Trophoblast cell (in vitro differentiated cells and primary cell): ENCODE data around the gene ZNF804A.

ENCODE experiments used
- DNase-seq, 2 donors: peaks; one replicate each; pipeline ENCODE4 v3.0.0-alpha.2; 2016
- H2AFZ ChIP-seq: 2 replicates; pipeline ENCODE4 v1.6.1; 2013; ENCODE audit warnings: low read length, moderate library complexity, mild to moderate bottlenecking; ENCODE audit not compliant: insufficient read depth, poor library complexity
- H2AK5ac ChIP-seq: 2 replicates; pipeline ENCODE4 v1.6.1; 2013; ENCODE audit warnings: mild to moderate bottlenecking, low read length
- H2BK120ac ChIP-seq: 2 replicates; pipeline ENCODE4 v1.6.1; 2013; ENCODE audit warnings: low read length, mild to moderate bottlenecking, moderate library complexity; ENCODE audit not compliant: insufficient read depth, poor library complexity
- H2BK12ac ChIP-seq: 2 replicates; pipeline ENCODE4 v1.6.1; 2013; ENCODE audit warnings: mild to moderate bottlenecking, low read length, moderate library complexity
- H2BK5ac ChIP-seq: 2 replicates; pipeline ENCODE4 v1.6.1; 2013; ENCODE audit warnings: low read length, low read depth, moderate library complexity, mild to moderate bottlenecking; ENCODE audit not compliant: poor library complexity
- H3K14ac ChIP-seq: 2 replicates; pipeline ENCODE4 v1.6.1; 2013; ENCODE audit warnings: mild to moderate bottlenecking, low read length
- H3K18ac ChIP-seq: 2 replicates; pipeline ENCODE4 v1.6.1; 2013; ENCODE audit warnings: mild to moderate bottlenecking, low read length
- H3K23ac ChIP-seq: 2 replicates; pipeline ENCODE4 v1.6.1; 2013; ENCODE audit warnings: low read length
- H3K27ac ChIP-seq: 2 replicates; pipeline ENCODE4 v1.5.1; 2013; ENCODE audit warnings: low read depth, mild to moderate bottlenecking, inconsistent platforms, low read length, moderate library complexity
- H3K27me3 ChIP-seq: 2 replicates; pipeline ENCODE4 v1.6.1; 2013; ENCODE audit warnings: inconsistent platforms, mild to moderate bottlenecking, low read length, moderate library complexity; ENCODE audit not compliant: insufficient read depth
- H3K36me3 ChIP-seq, 2 experiments: 1 replicate in 1 of 2; 2 replicates in 1 of 2; pipeline ENCODE4 v1.6.1; 2013; ENCODE audit warnings: low read length in 2 of 2, mild to moderate bottlenecking in 2 of 2, moderate library complexity in 1 of 2; ENCODE audit not compliant: insufficient read depth in 2 of 2, control insufficient read depth in 1 of 2
- H3K4ac ChIP-seq: 2 replicates; pipeline ENCODE4 v1.6.1; 2013; ENCODE audit warnings: low read depth, mild to moderate bottlenecking, low read length, moderate library complexity
- H3K4me1 ChIP-seq, 2 experiments: 1 replicate in 1 of 2; 2 replicates in 1 of 2; pipeline ENCODE4 v1.6.1; 2013; ENCODE audit warnings: low read length in 2 of 2, mild to moderate bottlenecking in 2 of 2, moderate library complexity in 1 of 2; ENCODE audit not compliant: insufficient read depth in 2 of 2, control insufficient read depth in 1 of 2
- H3K4me2 ChIP-seq: 2 replicates; pipeline ENCODE4 v1.6.1; 2013; ENCODE audit warnings: inconsistent platforms, mild to moderate bottlenecking, low read length, moderate library complexity
- H3K4me3 ChIP-seq: 2 replicates; pipeline ENCODE4 v1.5.1; 2013; ENCODE audit warnings: mild to moderate bottlenecking, low read depth, low read length, inconsistent platforms
- H3K79me1 ChIP-seq: one replicate; pipeline ENCODE4 v1.6.1; 2013; ENCODE audit warnings: low read length
- H3K79me2 ChIP-seq: 2 replicates; pipeline ENCODE4 v1.6.1; 2013; ENCODE audit warnings: low read length, mild to moderate bottlenecking; ENCODE audit not compliant: control insufficient read depth, insufficient read depth, poor library complexity
- H3K9ac ChIP-seq: 2 replicates; pipeline ENCODE4 v1.6.1; 2013; ENCODE audit warnings: mild to moderate bottlenecking, low read length
- H3K9me3 ChIP-seq: 2 replicates; pipeline ENCODE4 v1.6.1; 2013; ENCODE audit warnings: low read depth, mild to moderate bottlenecking, control low read depth, inconsistent platforms, low read length; ENCODE audit not compliant: insufficient read depth
- H4K12ac ChIP-seq: 2 replicates; pipeline ENCODE4 v1.6.1; 2013; ENCODE audit warnings: low read depth, mild to moderate bottlenecking, low read length, moderate library complexity
- H4K8ac ChIP-seq: 2 replicates; pipeline ENCODE4 v1.6.1; 2013; ENCODE audit warnings: low read depth, mild to moderate bottlenecking, low read length, moderate library complexity
- H4K91ac ChIP-seq: one replicate; pipeline ENCODE4 v1.6.1; 2013; ENCODE audit warnings: low read depth, mild to moderate bottlenecking, low read length, moderate library complexity
- WGBS: extraction: QIAGEN DNeasy Blood & Tissue Kit; methylation state at CpG from one replicate; pipeline ENCODE4 v1.1.7; 2013; ENCODE audit warnings: missing lambda C conversion rate; ENCODE audit not compliant: insufficient read length, insufficient coverage; ENCODE audit errors: extremely low coverage; 5-methylcytosine and 5-hydroxymethylcytosine counted together

ZNF804A gene

DNA sequence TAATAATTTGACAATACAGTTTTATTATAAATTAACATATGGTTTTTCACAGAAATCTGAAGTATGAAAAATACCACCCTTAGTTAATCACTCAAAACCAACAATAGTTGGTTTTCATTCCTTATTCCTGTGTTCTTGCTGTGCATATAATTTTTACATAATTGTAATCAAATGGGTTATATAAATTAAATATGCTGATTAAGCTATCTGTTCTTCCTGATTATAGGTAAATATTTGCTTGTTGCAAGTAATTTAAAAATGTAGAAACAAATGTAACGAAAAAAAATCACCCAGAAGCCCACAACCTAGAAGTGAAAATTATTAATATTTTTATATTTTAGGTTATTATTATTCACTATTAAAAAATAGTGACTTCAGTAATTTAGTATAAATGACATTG lies 98.3 kb downstream of the ZNF804A start:
- no peak overlapping the region for H3K18ac ChIP-seq
- no peak overlapping the region for H2BK5ac ChIP-seq
- H3K4me2 ChIP-seq, result no peak overlapping the region
- H3K36me3 ChIP-seq, result no peaks in the 10 kb centered on the region
- no peak for DNase-seq
- H2AK5ac ChIP-seq, result no peak overlapping the region
- H3K9ac ChIP-seq, result no peak overlapping the region
- H3K4me3 ChIP-seq, result no peak overlapping the region
- no peaks in the 10 kb centered on the region for H3K79me2 ChIP-seq
- H3K4ac ChIP-seq, result no peak overlapping the region
- H3K79me1 ChIP-seq, result no peaks in the 10 kb centered on the region
- H2BK120ac ChIP-seq, result no peak overlapping the region
- no CpG with 5 or more reads among the region's 1 CpG for WGBS
- no peak overlapping the region for H3K27ac ChIP-seq
- H3K4me1 ChIP-seq, result no peaks in the 10 kb centered on the region
- no peak overlapping the region for H3K23ac ChIP-seq
- no peak overlapping the region for H2BK12ac ChIP-seq
- no peak overlapping the region for H3K14ac ChIP-seq
- H4K12ac ChIP-seq, result no peak overlapping the region
- no peaks in the 10 kb centered on the region for H3K9me3 ChIP-seq
- H3K27me3 ChIP-seq, result no peaks in the 10 kb centered on the region
- H2AFZ ChIP-seq, result no peak overlapping the region
- H4K8ac ChIP-seq, result no peak overlapping the region
- no peak overlapping the region for H4K91ac ChIP-seq

DNA sequence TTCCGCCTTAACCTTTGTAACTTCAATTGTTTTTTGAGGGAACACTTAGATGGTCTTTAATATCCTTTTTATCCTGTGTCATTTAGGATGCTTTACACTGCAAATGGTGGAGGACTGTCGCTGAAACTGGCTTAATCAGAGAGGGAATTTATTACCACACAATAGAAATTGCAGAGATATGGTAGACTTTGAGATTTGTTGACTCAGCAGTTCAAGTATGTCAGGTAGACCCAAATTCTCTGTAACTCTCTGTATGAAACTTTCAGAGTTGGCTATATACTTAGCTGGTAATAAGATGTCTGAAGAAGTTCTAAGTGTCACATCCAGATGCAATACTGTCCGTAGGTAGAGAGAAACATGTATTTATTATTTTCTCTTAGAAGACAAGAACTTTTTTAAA lies 100.1 kb downstream of the ZNF804A start:
- H2BK120ac ChIP-seq, result no peak overlapping the region
- H3K4ac ChIP-seq, result no peak overlapping the region
- DNase-seq, result no peak
- no peak overlapping the region for H3K4me3 ChIP-seq
- no peak overlapping the region for H2BK5ac ChIP-seq
- H3K79me1 ChIP-seq, result no peaks in the 10 kb centered on the region
- H3K27ac ChIP-seq, result no peak overlapping the region
- H2AFZ ChIP-seq, result no peak overlapping the region
- H3K79me2 ChIP-seq, result no peaks in the 10 kb centered on the region
- no peaks in the 10 kb centered on the region for H3K36me3 ChIP-seq
- H3K4me2 ChIP-seq, result no peak overlapping the region
- H2AK5ac ChIP-seq, result no peak overlapping the region
- H3K9me3 ChIP-seq, result no peaks in the 10 kb centered on the region
- no peak overlapping the region for H3K23ac ChIP-seq
- H4K12ac ChIP-seq, result no peak overlapping the region
- H4K8ac ChIP-seq, result no peak overlapping the region
- H2BK12ac ChIP-seq, result no peak overlapping the region
- no peak overlapping the region for H4K91ac ChIP-seq
- H3K27me3 ChIP-seq, result no peaks in the 10 kb centered on the region
- H3K18ac ChIP-seq, result no peak overlapping the region
- no peak overlapping the region for H3K9ac ChIP-seq
- H3K4me1 ChIP-seq, result no peaks in the 10 kb centered on the region
- no CpG with 5 or more reads among the region's 3 CpGs for WGBS
- no peak overlapping the region for H3K14ac ChIP-seq

DNA sequence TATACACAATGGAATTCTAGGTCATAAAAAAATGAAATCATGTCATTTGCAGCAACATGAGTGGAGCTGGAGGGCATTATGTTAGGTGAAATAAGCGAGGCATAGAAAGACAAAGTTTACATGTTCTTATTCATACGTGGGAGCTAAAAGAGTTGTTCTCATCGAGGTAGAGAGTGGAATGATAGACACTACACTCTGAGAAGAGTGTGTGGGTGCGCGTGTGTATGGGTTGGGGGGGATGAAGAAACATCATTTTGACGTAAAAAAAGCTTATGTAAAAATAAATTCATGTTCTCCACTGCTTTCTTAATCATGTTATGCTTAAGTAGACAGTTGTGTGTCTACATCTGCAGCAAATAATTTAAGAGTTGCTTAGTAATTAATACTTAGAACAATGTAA lies 123.6 kb downstream of the ZNF804A start:
- Histone ChIP-seq H3K4ac (no peak overlapping the region), H3K18ac (no peak overlapping the region), H3K27ac (no peak overlapping the region)

DNA sequence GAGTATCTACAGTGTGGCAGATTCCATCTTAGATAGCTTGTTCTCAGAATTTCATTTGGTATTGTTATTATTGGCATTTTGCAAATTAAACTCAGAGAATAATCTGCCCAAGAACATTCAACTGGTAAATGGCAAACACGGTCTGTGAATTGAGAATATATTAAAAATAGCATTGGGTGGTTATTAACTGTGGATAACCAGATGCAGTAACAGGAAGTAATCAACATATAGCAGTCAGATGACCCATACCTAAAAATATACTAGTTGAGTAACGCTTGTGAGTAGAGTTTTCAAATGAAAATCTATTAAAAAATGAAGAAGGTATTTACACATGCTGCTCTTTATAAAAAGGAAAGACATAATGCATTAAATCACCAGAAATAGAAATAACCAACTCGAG lies 129.5 kb downstream of the ZNF804A start:
- no peak for DNase-seq
- no peaks in the 10 kb centered on the region for H3K9me3 ChIP-seq
- no peaks in the 10 kb centered on the region for H3K27me3 ChIP-seq
- no peak overlapping the region for H3K27ac ChIP-seq
- H3K4me3 ChIP-seq, result no peak overlapping the region
- no peak overlapping the region for H4K8ac ChIP-seq
- no peak overlapping the region for H2AFZ ChIP-seq
- no peaks in the 10 kb centered on the region for H3K36me3 ChIP-seq
- H3K23ac ChIP-seq, result no peak overlapping the region
- H3K4me2 ChIP-seq, result no peak overlapping the region
- WGBS, result no CpG with 5 or more reads among the region's 3 CpGs
- H4K91ac ChIP-seq, result no peak overlapping the region
- H2AK5ac ChIP-seq, result no peak overlapping the region
- no peak overlapping the region for H3K14ac ChIP-seq
- H2BK5ac ChIP-seq, result no peak overlapping the region
- H2BK12ac ChIP-seq, result no peak overlapping the region
- no peak overlapping the region for H3K18ac ChIP-seq
- no peaks in the 10 kb centered on the region for H3K4me1 ChIP-seq
- no peaks in the 10 kb centered on the region for H3K79me2 ChIP-seq
- H2BK120ac ChIP-seq, result no peak overlapping the region
- no peak overlapping the region for H3K9ac ChIP-seq
- H3K79me1 ChIP-seq, result no peaks in the 10 kb centered on the region
- H4K12ac ChIP-seq, result no peak overlapping the region
- no peak overlapping the region for H3K4ac ChIP-seq

More for the DNA sequence above, 123.6 kb downstream of the ZNF804A start:
- DNase-seq, result no peak
- H2BK12ac ChIP-seq, result no peak overlapping the region
- peaks cover 5% of the 10 kb centered on the region for H3K9me3 ChIP-seq
- no peak overlapping the region for H2AK5ac ChIP-seq
- H4K91ac ChIP-seq, result no peak overlapping the region
- H3K23ac ChIP-seq, result no peak overlapping the region
- WGBS, result no CpG with 5 or more reads among the region's 6 CpGs
- H3K4me1 ChIP-seq, result no peaks in the 10 kb centered on the region
- H3K4me3 ChIP-seq, result no peak overlapping the region
- no peak overlapping the region for H2BK120ac ChIP-seq
- peaks cover 0 to 2% of the 10 kb centered on the region in 2 experiments for H3K36me3 ChIP-seq
- no peaks in the 10 kb centered on the region for H3K79me1 ChIP-seq
- no peak overlapping the region for H4K8ac ChIP-seq
- H3K4me2 ChIP-seq, result no peak overlapping the region
- no peak overlapping the region for H4K12ac ChIP-seq
- no peak overlapping the region for H3K14ac ChIP-seq
- H3K9ac ChIP-seq, result no peak overlapping the region
- H3K27me3 ChIP-seq, result no peaks in the 10 kb centered on the region
- H3K79me2 ChIP-seq, result no peaks in the 10 kb centered on the region
- H2AFZ ChIP-seq, result no peak overlapping the region
- no peak overlapping the region for H2BK5ac ChIP-seq
